Measurements from ENCODE around the gene PHLDB2. TPM values are rescaled to one million over a fixed set of nuclear protein-coding genes. Genes with fewer than 3 reads are reported as not detected.

Gene PHLDB2
- total RNA-seq, 1 experiment from 2014 or later = 90.1 TPM

GRCh38 chr3:111915905-111916304, 56.8 kb downstream of the PHLDB2 start:
- H3K4me2 ChIP-seq (ENCODE audit: low read length) = no peak overlapping the region
- H3K27me3 ChIP-seq (ENCODE audit: low read length) = no peaks in the 10 kb centered on the region
- no peaks in the 10 kb centered on the region for H4K20me1 ChIP-seq (ENCODE audit: low read length)
- H2AFZ ChIP-seq (ENCODE audit: low read length) = no peak overlapping the region
- ATAC-seq (no peak), DNase-seq (no peak)
- TF ChIP-seq EZH2 (IDR thresholded peaks at IDR 0.05; ENCODE audit: low read length, unreplicated experiment) (no peak), CTCF (conservative IDR thresholded peaks at IDR 0.05; ENCODE audit: low read depth, low read length) (no peak), EZH2phosphoT487 (IDR thresholded peaks at IDR 0.05; ENCODE audit: borderline replicate concordance, low read length) (no peak)
- CTCF ChIA-PET = interaction anchor here (0.5 kb wide), 1 partner anchor 47 kb away, joined by 3 read pairs; no protein-coding TSS in a partner anchor
- no peak overlapping the region for H3K4me3 ChIP-seq (ENCODE audit: low read length)
- intact Hi-C loops (cut with micrococcal nuclease) = loop anchor here (2.0 kb wide), 1 partner anchor 21 kb away; no protein-coding TSS in a partner anchor
- no peaks in the 10 kb centered on the region for H3K9me3 ChIP-seq (ENCODE audit: low read length)
- H3K9ac ChIP-seq (ENCODE audit: low read length) = no peak overlapping the region
- no peaks in the 10 kb centered on the region for H3K9me2 ChIP-seq (replicated peaks; ENCODE audit: low read length)
- peaks cover 54% of the 10 kb centered on the region for H3K79me2 ChIP-seq (ENCODE audit: low read length)
- H3F3A ChIP-seq (ENCODE audit: low read length, unreplicated experiment) = peaks cover 12% of the 10 kb centered on the region
- POLR2A ChIA-PET (ENCODE audit: unreplicated experiment) = no interaction called here
- H3K4me1 ChIP-seq (ENCODE audit: insufficient read depth, low read length) = peaks cover 41% of the 10 kb centered on the region
- peak overlapping the region; percentile 41 for H3K27ac ChIP-seq (ENCODE audit: low read length)
- peaks cover 68% of the 10 kb centered on the region for H3K36me3 ChIP-seq (ENCODE audit: low read depth, low read length)
- no TSS peak for BruUV-seq (replicated peaks)

- H3K27me3 ChIP-seq (ENCODE audit: low read length) = no peaks in the 10 kb centered on the region
- H2AFZ ChIP-seq (ENCODE audit: low read length) = no peak overlapping the region
- peak; percentile 94 for DNase-seq
- peaks cover 76% of the 10 kb centered on the region for H3K36me3 ChIP-seq (ENCODE audit: low read depth, low read length)
- H3K79me2 ChIP-seq (ENCODE audit: low read length) = peaks cover 45% of the 10 kb centered on the region
- CTCF ChIA-PET = interaction anchor here (0.6 kb wide), 2 partner anchors 19 to 319 kb away, joined by 3 to 4 read pairs; no protein-coding TSS in a partner anchor
- H3K9me3 ChIP-seq (ENCODE audit: low read length) = no peaks in the 10 kb centered on the region
- peak overlapping the region; percentile 41 for H3K27ac ChIP-seq (ENCODE audit: low read length)
- no peaks in the 10 kb centered on the region for H3K9me2 ChIP-seq (replicated peaks; ENCODE audit: low read length)
- peak overlapping the region; percentile 38 for H3K4me2 ChIP-seq (ENCODE audit: low read length)
- H4K20me1 ChIP-seq (ENCODE audit: low read length) = no peaks in the 10 kb centered on the region
- ATAC-seq = peak; percentile 97
- peaks cover 46% of the 10 kb centered on the region for H3K4me1 ChIP-seq (ENCODE audit: insufficient read depth, low read length)
- no peak overlapping the region for H3K9ac ChIP-seq (ENCODE audit: low read length)
- intact Hi-C loops (cut with micrococcal nuclease) = loop anchor here (1.0 to 2.0 kb wide), 3 partner anchors 14 to 50 kb away; no protein-coding TSS in a partner anchor
- POLR2A ChIA-PET (ENCODE audit: unreplicated experiment) = no interaction called here
- H3K4me3 ChIP-seq (ENCODE audit: low read length) = peak overlapping the region; percentile 12; the same call in 1 of the 2 replicates
- TF ChIP-seq CTCF (conservative IDR thresholded peaks at IDR 0.05; ENCODE audit: low read depth, low read length) = no peak
- no peak for TF ChIP-seq EZH2 (IDR thresholded peaks at IDR 0.05; ENCODE audit: low read length, unreplicated experiment)
- H3F3A ChIP-seq (ENCODE audit: low read length, unreplicated experiment) = peaks cover 12% of the 10 kb centered on the region
- no TSS peak for BruUV-seq (replicated peaks)
Observed at GRCh38 chr3:111917300-111917699, 58.2 kb downstream of the PHLDB2 start.

- peaks cover 69% of the 10 kb centered on the region for H3K4me1 ChIP-seq (ENCODE audit: insufficient read depth, low read length)
- DNase-seq (no peak), ATAC-seq (no peak)
- H3K4me2 ChIP-seq (ENCODE audit: low read length) = no peak overlapping the region
- peaks cover 12% of the 10 kb centered on the region for H3F3A ChIP-seq (ENCODE audit: low read length, unreplicated experiment)
- BruUV-seq (replicated peaks) = no TSS peak
- H3K9ac ChIP-seq (ENCODE audit: low read length) = no peak overlapping the region
- H4K20me1 ChIP-seq (ENCODE audit: low read length) = no peaks in the 10 kb centered on the region
- peaks cover 77% of the 10 kb centered on the region for H3K36me3 ChIP-seq (ENCODE audit: low read depth, low read length)
- ChIA-PET CTCF (no interaction called here), POLR2A (ENCODE audit: unreplicated experiment) (no interaction called here)
- H3K9me3 ChIP-seq (ENCODE audit: low read length) = no peaks in the 10 kb centered on the region
- H3K4me3 ChIP-seq (ENCODE audit: low read length) = no peak overlapping the region
- H3K79me2 ChIP-seq (ENCODE audit: low read length) = peaks cover 44% of the 10 kb centered on the region
- H2AFZ ChIP-seq (ENCODE audit: low read length) = no peak overlapping the region
- TF ChIP-seq EZH2phosphoT487 (IDR thresholded peaks at IDR 0.05; ENCODE audit: borderline replicate concordance, low read length) = no peak
- no peak for TF ChIP-seq EZH2 (IDR thresholded peaks at IDR 0.05; ENCODE audit: low read length, unreplicated experiment)
- TF ChIP-seq CTCF (conservative IDR thresholded peaks at IDR 0.05; ENCODE audit: low read depth, low read length) = no peak
- intact Hi-C loops (cut with micrococcal nuclease) = no loop called here
- H3K9me2 ChIP-seq (replicated peaks; ENCODE audit: low read length) = no peaks in the 10 kb centered on the region
- no peak overlapping the region for H3K27ac ChIP-seq (ENCODE audit: low read length)
- no peaks in the 10 kb centered on the region for H3K27me3 ChIP-seq (ENCODE audit: low read length)
Observed at GRCh38 chr3:111919370-111920065, 60.5 kb downstream of the PHLDB2 start.

All from PC-3 (cell line).